ENCODE data around the gene PFDN1.

Gene PFDN1

GRCh38 chr5:140252470-140253126, 50.3 kb downstream of the PFDN1 start:
- no peak overlapping the region for H3K4me3 ChIP-seq (ENCODE audit: control insufficient read depth, low read depth, low read length)
- no peak for TF ChIP-seq CTCF (conservative IDR thresholded peaks at IDR 0.05; ENCODE audit: control insufficient read depth, insufficient read depth, low read depth, low read length)
- DNase-seq (ENCODE audit: low read depth) = no peak

GRCh38 chr5:140251527-140251973, 51.4 kb downstream of the PFDN1 start:
- peak; percentile 87 for DNase-seq (ENCODE audit: low read depth)
- no peak overlapping the region for H3K4me3 ChIP-seq (ENCODE audit: control insufficient read depth, low read depth, low read length)
- TF ChIP-seq CTCF (conservative IDR thresholded peaks at IDR 0.05; ENCODE audit: control insufficient read depth, insufficient read depth, low read depth, low read length) = no peak

- no peak overlapping the region for H3K4me3 ChIP-seq (ENCODE audit: control insufficient read depth, low read depth, low read length)
- no peak for TF ChIP-seq CTCF (conservative IDR thresholded peaks at IDR 0.05; ENCODE audit: control insufficient read depth, insufficient read depth, low read depth, low read length)
- no peak for DNase-seq (ENCODE audit: low read depth)
Observed at GRCh38 chr5:140250386-140250785, 52.5 kb downstream of the PFDN1 start.

GRCh38 chr5:140249536-140249935, 53.4 kb downstream of the PFDN1 start:
- no peak for TF ChIP-seq CTCF (conservative IDR thresholded peaks at IDR 0.05; ENCODE audit: control insufficient read depth, insufficient read depth, low read depth, low read length)
- no peak overlapping the region for H3K4me3 ChIP-seq (ENCODE audit: control insufficient read depth, low read depth, low read length)
- DNase-seq (ENCODE audit: low read depth) = no peak

- no peak overlapping the region for H3K4me3 ChIP-seq (ENCODE audit: control insufficient read depth, low read depth, low read length)
- no peak for DNase-seq (ENCODE audit: low read depth)
- no peak for TF ChIP-seq CTCF (conservative IDR thresholded peaks at IDR 0.05; ENCODE audit: control insufficient read depth, insufficient read depth, low read depth, low read length)
Observed at GRCh38 chr5:140248414-140248813, 54.5 kb downstream of the PFDN1 start.

GRCh38 chr5:140246378-140247122, 56.4 kb downstream of the PFDN1 start:
- no peak for TF ChIP-seq CTCF (conservative IDR thresholded peaks at IDR 0.05; ENCODE audit: control insufficient read depth, insufficient read depth, low read depth, low read length)
- peak; percentile 73 for DNase-seq (ENCODE audit: low read depth)
- H3K4me3 ChIP-seq (ENCODE audit: control insufficient read depth, low read depth, low read length) = no peak overlapping the region

Measured in fibroblast of mammary gland (primary cell).